Adipose tissue (tissue), 3 donors: ENCODE results near the gene RPRD1A. TPM values are rescaled to one million over a fixed set of nuclear protein-coding genes. Genes with fewer than 3 reads are reported as not detected.
"Not testable (repeated sequence)": the region's sequence is repeated elsewhere in the genome, so short reads cannot be mapped to it uniquely, and the experiment has no call there.

Experiments
- H3K27ac ChIP-seq: one replicate; pipeline ENCODE4 v1.5.1; 2013; ENCODE audit warnings: low read depth, low read length
- WGBS, 3 donors: extraction: QIAGEN DNeasy Blood & Tissue Kit; methylation state at CpG; one replicate each; pipeline ENCODE4 v1.1.7; 2013; 5-methylcytosine and 5-hydroxymethylcytosine counted together
- polyA plus RNA-seq, 3 donors: library from polyadenylated mRNA; stranded (reverse); fragments of 200-250 nt; gene quantifications; one replicate each; pipeline ENCODE4 v1.2.3, GENCODE V29; 2013
- donor health status: healthy with polysubstance abuse.
- donor health status: Bipolar disorder and iron deficiency.
- donor health status: healthy.

RPRD1A gene
- polyA plus RNA-seq, 3 donors: 10.9 to 22.7 (median 19.9) TPM

DNA sequence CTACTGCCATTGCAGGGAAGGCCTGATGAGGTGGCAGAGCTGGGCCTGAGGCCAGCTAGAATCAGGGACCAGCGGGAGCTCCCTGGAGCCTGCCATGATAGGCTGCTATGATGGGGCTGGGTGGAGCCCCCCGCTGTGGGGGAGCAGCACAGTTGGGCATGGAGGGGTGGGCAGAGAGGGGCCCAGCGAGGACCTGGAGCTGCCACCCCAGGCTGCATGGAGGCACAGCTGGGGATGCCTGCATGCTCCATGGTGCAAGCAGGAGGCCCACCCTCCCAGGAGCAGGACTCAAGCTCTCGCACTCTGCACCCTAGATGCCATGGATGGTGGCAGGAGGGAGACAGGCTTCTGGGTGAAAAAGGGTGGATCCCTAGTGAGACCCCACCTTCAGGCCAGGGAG, 17.8 kb upstream of the RPRD1A start:
- no peak overlapping the region for H3K27ac ChIP-seq
- 76 to 96% (median 84%) methylated on average over 4 of the region's 4 CpGs for WGBS, 3 donors

DNA sequence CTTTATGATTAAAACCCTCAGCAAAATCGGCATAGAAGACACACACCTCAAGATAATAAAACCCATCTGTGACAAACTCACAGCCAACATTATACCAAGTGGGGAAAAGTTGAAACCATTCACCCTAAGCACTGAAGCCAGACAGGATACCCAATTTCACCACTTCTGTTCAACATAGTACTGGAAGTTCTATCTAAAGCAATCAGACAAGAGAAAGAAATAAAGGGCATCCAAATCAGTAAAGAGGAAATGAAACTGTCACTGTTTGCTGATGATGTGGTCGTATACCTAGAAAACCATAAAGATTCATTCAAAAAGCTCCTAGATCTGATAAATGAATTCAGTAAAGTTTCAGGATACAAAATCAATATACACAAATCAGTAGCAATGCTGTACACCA, 16.4 kb upstream of the RPRD1A start:
- H3K27ac ChIP-seq: no peak overlapping the region
- 68 to 73% (median 70%) methylated on average over 2 of the region's 2 CpGs for WGBS, 3 donors

DNA sequence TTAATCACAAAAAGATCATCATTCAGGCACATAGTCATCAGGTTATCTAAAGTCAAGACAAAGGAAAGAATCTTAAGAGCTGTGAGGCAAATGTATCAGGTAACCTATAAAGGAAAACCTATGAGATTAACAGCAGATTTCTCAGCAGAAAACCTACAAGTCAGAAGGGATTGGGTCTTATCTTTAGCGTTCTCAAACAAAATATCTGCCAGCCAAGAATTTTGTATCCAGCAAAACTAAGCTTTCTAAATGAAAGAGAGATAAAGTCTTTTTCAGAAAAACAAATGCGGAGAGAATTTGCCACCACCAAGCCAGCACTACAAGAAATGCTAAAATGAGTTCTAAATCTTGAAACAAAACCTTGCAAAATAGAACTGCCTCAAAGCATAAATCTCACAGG, 13.8 kb upstream of the RPRD1A start:
- WGBS, 3 donors: 81 to 93% (median 91%) methylated on average over 2 of the region's 2 CpGs
- not testable (repeated sequence) for H3K27ac ChIP-seq

DNA sequence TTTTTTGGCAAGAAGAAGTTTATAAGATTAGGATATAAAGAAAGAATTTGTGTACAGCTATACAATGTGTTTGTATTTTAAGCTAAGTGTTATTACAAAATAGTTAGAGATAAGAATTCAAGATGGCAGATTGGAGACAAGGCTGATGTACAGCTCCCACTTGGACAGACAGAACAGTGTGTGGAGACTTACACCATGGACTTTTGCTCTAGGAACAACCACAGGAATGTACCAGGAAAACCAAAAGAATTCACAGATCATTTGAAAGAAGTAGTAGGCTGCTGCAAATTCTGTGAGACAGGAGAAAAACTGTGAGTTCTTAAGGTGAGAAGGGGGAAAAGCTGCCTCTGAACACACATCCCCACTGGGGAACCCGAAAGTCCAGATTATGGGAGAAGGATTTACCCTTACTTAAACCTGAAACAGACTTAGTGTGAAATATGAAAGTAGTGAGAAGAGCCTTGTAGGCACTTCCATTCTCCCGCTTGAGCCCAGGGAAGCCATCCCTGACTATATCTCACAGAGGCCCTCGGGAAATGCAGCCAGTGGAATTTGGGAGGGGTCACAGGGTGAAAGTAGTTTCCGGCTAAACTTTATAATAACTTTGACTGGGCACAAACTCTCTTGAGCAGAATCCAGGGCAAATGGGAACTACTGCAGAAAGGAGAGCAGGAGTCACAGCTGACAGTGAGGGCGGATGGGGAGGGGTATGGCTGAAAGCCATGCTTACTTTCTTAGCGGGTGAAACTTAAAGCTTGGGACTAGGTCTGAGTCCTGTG, 11.6 kb upstream of the RPRD1A start:
- 70 to 84% (median 78%) methylated on average over 6 of the region's 6 CpGs for WGBS, 3 donors
- no peak overlapping the region for H3K27ac ChIP-seq

DNA sequence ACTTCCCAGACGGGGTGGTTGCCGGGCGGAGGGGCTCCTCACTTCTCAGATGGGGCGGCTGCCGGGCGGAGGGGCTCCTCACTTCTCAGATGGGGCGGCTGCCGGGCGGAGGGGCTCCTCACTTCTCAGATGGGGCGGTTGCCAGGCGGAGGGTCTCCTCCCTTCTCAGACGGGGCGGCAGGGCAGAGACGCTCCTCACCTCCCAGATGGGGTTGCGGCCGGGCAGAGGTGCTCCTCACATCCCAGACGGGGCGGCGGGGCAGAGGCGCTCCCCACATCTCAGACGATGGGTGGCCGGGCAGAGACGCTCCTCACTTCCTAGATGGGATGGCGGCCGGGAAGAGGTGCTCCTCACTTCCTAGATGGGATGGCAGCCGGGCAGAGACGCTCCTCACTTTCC, 10.4 kb upstream of the RPRD1A start:
- H3K27ac ChIP-seq: not testable (repeated sequence)
- 95 to 97% methylated on average over 12 to 17 of the region's 27 CpGs; no CpG with 5 or more reads in 1 of the 3 donors for WGBS, 3 donors

DNA sequence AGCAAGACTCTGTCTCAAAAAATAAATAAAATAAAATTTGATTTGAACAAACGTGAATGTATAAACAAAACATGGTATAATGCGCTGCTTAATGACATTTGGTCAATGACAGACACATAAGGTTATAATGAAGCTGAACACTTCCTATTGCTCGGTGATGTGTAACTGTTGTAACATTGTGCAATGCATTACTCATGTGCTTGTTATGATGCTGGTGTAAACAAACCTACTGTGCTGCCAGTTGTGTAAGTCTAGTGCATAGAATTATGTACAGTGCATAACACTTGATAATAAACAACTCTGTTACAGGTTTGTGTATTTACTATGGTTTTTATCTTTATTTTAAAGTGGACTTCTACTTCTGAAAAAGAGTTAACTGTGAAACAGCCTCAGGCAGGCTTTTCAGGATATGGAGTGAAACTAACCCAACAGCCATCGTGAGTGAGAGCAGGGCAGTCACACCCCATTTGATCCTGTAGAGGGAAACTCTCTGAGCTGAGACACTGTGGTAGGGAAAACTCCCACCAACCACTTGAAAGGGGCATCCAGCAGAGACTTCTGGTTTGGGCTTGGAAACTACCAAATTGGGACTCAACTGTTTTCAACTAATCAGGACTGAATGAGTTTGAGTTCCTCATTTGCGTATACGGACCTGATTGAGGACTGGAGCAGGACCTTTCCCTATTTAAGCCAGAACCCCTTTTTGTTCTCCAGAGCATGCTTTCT, 8.7 kb upstream of the RPRD1A start:
- no peak overlapping the region for H3K27ac ChIP-seq
- 63 to 70% (median 64%) methylated on average over 6 of the region's 6 CpGs for WGBS, 3 donors

DNA sequence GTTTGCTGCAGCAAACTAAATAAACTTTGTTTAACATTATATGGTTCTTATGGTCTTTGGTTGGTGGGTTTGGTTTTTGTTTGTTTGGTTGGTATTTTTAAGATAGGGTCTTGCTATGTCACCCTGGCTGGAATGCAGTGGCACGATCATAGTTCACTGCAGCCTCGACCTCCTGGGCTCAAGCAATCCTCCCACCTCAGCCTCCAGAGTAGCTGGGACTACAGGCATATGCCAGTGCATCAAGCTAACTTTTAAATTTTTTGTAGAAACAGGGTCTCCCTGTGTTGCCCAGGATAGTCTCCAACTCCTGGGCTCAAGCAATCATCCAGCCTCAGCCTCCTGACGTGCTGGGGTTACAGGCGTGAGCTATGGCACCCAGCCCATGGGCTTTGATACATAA, 7.1 kb upstream of the RPRD1A start:
- H3K27ac ChIP-seq: no peak overlapping the region
- 77 to 88% (median 85%) methylated on average over 4 of the region's 4 CpGs for WGBS, 3 donors

DNA sequence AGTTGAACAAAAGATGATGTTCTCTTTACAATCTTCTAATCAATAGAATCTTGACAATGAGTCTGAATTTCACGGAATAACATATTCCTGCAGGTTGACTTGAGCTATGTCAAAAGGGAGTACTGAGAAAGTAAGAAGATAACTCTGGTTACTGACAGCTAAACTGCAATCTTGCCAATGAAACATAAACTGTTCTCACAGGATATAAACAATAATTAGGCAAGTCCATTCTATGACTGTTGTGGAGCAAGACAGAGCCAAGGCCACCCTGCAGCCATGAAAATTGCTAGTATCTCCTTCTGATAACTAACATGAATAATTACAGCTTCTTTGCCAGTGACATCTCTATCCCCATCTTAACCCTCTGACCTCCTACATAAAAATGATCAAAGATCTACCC, 6.3 kb upstream of the RPRD1A start:
- WGBS, 3 donors: 63 to 81% (median 76%) methylated on average over 1 of the region's 1 CpG
- H3K27ac ChIP-seq: no peak overlapping the region

DNA sequence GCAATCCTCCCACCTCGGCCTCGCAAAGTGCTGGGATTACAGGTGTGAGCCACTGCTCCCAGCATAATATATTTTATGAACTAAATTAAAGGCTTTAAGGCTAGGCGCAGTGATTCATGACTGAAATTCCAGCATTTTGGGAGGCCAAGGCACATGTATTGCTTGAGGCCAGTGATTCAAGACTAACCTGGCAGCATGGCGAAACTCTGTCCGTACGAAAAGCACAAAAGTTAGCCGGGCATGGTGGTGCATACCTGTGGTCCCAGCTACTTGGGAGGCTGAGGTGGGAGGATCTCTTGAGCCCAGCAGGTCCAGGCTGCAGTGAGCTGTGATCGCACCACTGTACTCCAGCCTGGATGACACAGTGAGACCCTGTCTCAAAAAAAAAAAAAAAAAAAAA, 5.0 kb upstream of the RPRD1A start:
- not testable (repeated sequence) for H3K27ac ChIP-seq
- WGBS, 3 donors: 92 to 94% (median 94%) methylated on average over 8 of the region's 8 CpGs

DNA sequence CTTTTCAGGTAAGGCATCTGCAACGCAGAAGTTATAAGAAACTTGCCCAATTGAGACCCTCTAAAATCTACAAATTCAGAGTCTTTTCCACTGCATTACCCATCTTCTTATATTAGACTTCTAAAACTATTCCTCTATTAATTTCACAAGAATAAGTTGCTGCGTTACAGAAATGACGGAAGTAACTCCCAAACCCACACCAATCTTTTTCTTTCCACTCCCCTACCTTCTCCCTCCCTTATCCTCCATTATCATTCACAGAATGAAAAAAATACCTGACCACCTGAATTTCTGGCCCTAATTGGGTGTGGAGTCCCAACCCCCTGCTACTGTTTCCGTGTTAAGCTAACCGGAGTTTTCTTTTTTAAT, 689 bp downstream of the RPRD1A start:
- WGBS, 3 donors: 0% methylated on average over 5 of the region's 5 CpGs
- H3K27ac ChIP-seq: peak overlapping the region; percentile 48

DNA sequence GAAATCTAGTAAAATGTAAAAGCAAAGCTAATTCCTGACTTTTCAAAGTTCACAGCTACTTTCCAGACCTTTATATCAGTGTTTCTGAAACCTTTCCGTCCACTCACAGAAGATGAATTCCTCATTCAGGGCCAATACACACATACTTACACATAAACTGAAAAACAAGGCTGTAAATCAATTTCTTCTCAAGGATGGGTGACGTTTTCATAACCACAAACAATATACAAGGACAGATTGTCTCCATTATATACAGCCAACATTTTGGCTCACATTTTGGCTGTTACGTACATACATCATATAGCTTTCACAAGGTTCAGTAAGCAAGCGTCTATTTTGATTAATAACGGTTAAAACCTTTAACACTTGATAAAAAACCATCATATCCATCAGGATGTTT, 1.4 kb downstream of the RPRD1A start:
- H3K27ac ChIP-seq: no peak overlapping the region
- 16 to 41% (median 39%) methylated on average over 5 of the region's 5 CpGs for WGBS, 3 donors

DNA sequence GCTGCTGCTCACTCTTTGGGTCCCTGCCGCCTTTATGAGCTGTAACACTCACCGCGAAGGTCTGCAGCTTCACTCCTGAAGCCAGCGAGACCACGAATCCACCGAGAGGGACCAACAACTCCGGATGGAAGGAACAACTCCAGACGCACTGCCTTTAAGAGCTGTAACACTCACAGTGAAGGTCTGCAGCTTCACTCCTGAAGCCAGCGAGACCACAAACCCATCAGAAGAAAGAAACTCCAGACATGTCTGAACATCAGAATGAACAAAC, 2.6 kb downstream of the RPRD1A start:
- 96 to 98% (median 98%) methylated on average over 9 of the region's 9 CpGs for WGBS, 3 donors
- H3K27ac ChIP-seq: not testable (repeated sequence)

DNA sequence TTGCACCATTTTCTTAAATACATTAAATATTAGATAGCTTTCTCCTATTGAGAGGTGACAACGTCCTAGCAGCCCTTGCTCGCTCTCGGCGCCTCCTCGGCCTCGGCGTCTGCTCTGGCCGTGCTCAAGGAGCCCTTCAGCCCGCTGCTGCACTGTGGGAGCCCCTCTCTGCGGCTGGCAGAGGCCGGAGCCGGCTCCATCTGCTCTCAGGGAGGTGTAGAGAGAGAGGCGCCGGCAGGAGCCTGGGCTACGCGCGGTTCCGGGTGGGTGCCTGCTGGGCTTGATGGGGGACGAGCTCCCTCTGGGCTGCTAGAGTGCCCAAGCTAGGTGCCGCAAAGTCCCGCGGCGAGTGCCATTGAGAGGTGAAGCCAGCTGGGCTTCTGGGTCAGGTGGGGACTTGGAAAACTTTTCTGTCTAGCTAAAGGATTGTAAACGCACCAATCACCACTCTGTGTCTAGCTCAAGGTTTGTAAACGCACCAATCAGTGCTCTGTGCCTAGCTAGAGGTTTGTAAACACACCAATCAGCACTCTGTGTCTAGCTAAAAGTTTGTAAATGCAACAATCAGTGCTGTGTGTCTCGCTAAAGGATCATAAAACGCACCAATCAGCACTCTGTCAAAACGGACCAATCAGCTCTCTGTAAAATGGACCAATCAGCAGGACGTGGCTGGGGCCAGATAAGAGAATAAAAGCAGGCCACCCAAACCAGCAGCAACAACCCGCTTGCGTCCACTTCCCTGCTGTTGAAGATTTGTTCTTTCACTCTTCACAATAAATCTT, 3.1 kb downstream of the RPRD1A start:
- 95 to 97% (median 97%) methylated on average over 31 of the region's 31 CpGs for WGBS, 3 donors

DNA sequence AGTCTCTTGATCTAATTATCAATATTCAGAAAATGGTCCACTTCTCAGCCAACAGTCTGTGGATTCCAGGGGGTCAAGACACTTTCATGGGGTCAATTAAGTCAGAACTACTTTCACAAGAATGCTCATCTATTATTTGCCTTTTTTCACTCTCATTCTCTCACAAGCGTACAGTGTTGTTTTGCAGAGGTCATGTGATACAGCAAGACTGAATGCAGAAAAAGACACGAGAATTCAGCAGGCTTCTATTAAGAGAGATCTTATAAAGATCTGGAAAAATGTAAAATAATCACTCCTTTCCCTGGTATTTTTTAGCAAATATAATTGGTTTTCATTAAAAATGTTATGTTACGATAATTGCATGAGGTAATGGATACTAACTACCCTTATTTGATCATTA, 8.7 kb downstream of the RPRD1A start:
- WGBS, 3 donors: 87 to 94% (median 90%) methylated on average over 3 of the region's 3 CpGs
- no peak overlapping the region for H3K27ac ChIP-seq

More for the DNA sequence above, 3.1 kb downstream of the RPRD1A start:
- H3K27ac ChIP-seq: no peak overlapping the region

DNA sequence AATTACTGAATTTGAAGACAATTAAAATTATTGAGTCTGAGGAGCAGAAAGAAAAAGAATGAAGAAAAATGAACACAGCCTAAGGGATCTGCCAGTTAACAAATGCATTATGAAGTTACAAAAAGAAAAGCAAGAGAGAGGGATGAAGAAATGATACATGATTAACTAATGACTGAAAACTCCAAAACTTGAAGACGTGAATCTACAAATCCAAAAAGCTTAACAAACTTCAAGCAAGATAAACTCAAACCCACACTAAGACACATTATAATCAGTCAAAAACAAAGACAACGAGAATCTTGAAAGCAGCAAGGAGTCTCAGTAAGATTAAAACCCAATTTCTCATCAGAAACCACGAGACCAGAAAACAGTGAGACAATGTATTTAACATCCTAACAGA, 15.6 kb downstream of the RPRD1A start:
- WGBS, 3 donors: 94 to 98% (median 96%) methylated on average over 3 of the region's 3 CpGs
- no peak overlapping the region for H3K27ac ChIP-seq

DNA sequence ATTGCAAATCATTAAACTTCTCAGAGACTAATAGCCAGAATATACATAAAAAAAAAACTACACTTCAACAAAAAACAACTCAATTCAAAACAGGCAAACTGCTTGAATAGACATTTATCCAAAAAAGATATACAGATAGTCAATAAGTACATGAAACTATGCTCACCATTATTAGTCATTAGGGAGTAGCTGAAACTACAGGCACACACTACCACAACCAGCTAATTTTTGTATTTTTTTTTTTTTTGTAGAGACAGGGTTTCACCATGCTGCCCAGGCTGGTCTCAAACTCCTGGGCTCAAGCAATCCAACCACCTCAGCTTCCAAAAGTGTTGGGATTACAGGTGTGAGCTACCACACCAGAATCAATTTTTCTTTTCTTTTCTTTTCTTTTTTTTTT, 16.9 kb downstream of the RPRD1A start:
- no peak overlapping the region for H3K27ac ChIP-seq

DNA sequence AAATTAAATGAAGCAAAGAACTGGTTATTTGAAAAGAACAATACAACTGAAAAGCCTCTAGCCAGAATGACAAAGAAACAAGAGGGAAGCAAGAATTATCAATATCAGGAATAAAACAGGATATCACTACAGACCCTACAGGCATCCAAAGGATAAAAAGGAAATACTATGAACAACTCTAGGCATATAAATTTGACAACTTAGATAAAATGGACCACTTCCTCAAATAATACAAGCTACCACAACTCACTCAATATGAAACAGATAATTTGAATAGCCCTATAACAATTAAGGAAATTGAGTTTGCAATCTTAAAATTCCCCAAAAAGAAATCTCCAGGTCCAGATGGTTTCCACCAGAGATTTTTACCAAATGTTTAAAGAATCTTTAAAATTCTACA, 19.8 kb downstream of the RPRD1A start:
- no peak overlapping the region for H3K27ac ChIP-seq

DNA sequence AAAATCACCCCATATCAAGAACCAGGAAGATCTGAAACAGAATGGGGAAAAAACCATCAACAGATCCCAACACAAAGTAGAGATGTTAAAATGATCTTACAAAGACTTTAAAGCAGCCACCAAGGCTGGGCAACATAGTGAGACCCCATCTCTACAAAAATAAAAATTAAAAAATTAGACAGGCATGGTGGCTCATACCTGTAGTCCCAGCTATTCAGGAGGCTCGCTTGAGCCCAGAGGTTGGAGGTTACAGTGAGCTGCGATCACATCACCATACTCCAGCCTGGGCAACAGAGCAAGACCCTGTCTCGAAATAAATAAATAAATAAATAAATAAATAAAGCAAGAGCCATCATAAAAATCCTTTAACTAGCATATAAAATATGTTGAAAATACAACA, 20.5 kb downstream of the RPRD1A start:
- no peak overlapping the region for H3K27ac ChIP-seq
- 97 to 99% (median 98%) methylated on average over 3 of the region's 3 CpGs for WGBS, 3 donors

DNA sequence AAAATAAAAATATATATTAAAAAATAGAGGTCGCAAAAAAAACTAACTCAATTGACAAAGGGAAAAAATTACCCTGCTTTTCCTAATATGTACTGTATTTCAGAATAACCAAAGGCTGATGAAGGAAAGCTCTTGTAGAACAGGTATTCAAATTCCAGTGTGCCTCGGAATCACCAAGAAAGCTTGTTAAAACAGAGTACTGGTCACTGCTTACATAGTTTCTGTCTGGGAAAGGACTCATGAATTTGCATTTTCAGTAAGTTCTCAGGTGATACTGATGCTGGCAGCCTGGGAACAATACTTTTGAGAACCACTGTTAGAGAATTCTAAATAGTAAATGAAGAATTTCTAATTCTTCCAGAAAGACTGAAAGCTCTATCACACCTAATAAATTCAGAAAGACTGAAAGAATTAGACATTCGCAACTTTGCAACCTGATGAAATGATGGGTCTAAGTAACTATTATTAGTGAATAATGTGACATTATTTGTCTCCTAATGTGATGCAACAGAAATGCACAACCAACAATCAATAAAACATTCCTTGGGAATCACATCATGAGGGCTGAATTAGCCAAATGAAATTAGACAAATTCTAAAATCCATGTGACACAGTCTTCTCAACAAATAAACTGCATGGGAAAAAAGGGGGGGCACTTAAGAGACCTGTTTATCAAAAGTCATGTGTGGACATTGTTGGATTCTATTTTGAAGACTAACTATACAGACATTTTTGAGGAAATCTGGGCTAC, 21.9 kb downstream of the RPRD1A start:
- H3K27ac ChIP-seq: no peak overlapping the region
- 66 to 76% (median 69%) methylated on average over 3 of the region's 3 CpGs for WGBS, 3 donors
